Measurements from ENCODE around the gene CKS1B.

- no peak for TF ChIP-seq CTCF (IDR thresholded peaks at IDR 0.05)
- no peak for TF ChIP-seq EZH2 (IDR thresholded peaks at IDR 0.05; ENCODE audit: borderline replicate concordance, insufficient read depth, low read depth, low read length, poor library complexity, severe bottlenecking)
These were observed 49.8 kb downstream of the CKS1B start for GRCh38 chr1:155024315-155024714.

Measured in B cell (primary cell).